ACC112 (cell line): Measurements from ENCODE around the gene AIFM2.
"Not testable (repeated sequence)": the region's sequence is repeated elsewhere in the genome, so short reads cannot be mapped to it uniquely, and the experiment has no call there.

ENCODE experiments used
- H2AFZ ChIP-seq: fragments of 200-600 bp; sonication (generic); one replicate; pipeline ENCODE4 v1.6.0; 2017; ENCODE audit warnings: antibody characterized with exemption, low read length; ENCODE audit not compliant: unreplicated experiment
- H3K27ac ChIP-seq: fragments of 200-600 bp; sonication (generic); 2 replicates; pipeline ENCODE4 v1.5.1; 2014; ENCODE audit warnings: low read depth, mild to moderate bottlenecking, antibody characterized with exemption, low read length, moderate library complexity
- H3K27me3 ChIP-seq: fragments of 200-600 bp; sonication (generic); 2 replicates; pipeline ENCODE4 v1.6.1; 2014; ENCODE audit warnings: mild to moderate bottlenecking, antibody characterized with exemption, low read length, moderate library complexity, mixed read lengths; ENCODE audit not compliant: insufficient read depth
- H3K36me3 ChIP-seq: fragments of 200-600 bp; sonication (generic); 2 replicates; pipeline ENCODE4 v1.6.1; 2016; ENCODE audit warnings: mild to moderate bottlenecking, antibody characterized with exemption, low read length, moderate library complexity, mixed read lengths; ENCODE audit not compliant: insufficient read depth
- H3K4me1 ChIP-seq: fragments of 200-600 bp; sonication (generic); one replicate; pipeline ENCODE4 v1.6.1; 2016; ENCODE audit warnings: low read length, mixed read lengths; ENCODE audit not compliant: insufficient read depth, unreplicated experiment, control insufficient read depth
- H3K4me3 ChIP-seq: fragments of 200-600 bp; sonication (generic); 2 replicates; pipeline ENCODE4 v1.5.1; 2014; ENCODE audit warnings: mild to moderate bottlenecking, low read depth, low read length
- H3K79me2 ChIP-seq: fragments of 200-600 bp; sonication (generic); one replicate; pipeline ENCODE4 v1.6.0; 2016; ENCODE audit warnings: low read length; ENCODE audit not compliant: control insufficient read depth, unreplicated experiment, insufficient read depth

Gene AIFM2

DNA sequence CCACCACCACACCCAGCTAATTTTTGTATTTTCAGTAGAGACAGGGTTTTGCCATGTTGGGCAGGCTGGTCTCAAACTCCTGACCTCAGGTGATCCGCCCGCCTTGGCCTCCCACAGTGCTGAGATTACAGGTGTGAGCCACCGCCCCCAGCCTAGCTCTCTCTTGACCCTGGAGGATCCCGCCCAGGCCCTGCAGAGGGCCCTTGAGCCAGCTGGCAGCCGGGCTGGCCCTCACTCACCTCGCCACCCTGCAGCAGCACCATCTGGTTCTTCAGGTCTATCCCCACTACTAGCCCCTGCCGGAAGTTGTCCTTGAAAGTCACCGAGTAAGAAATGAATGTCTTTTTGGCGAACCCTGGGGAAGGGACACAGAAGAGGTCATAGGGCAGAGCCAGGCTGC lies 9.5 kb downstream of the AIFM2 start:
- H3K27ac ChIP-seq, H3K4me1 ChIP-seq, H3K4me3 ChIP-seq, H2AFZ ChIP-seq, H3K27me3 ChIP-seq: not testable (repeated sequence)
- Histone ChIP-seq H3K36me3 (peaks cover 16% of the 10 kb centered on the region), H3K79me2 (peaks cover 14% of the 10 kb centered on the region)

GRCh38 chr10:70122742-70123141 lies 9.9 kb downstream of the AIFM2 start:
- H3K79me2 ChIP-seq: peaks cover 14% of the 10 kb centered on the region
- peaks cover 16% of the 10 kb centered on the region for H3K36me3 ChIP-seq
- no peaks in the 10 kb centered on the region for H3K27me3 ChIP-seq
- H3K27ac ChIP-seq: no peak overlapping the region
- peaks cover 8% of the 10 kb centered on the region for H3K4me1 ChIP-seq
- no peak overlapping the region for H3K4me3 ChIP-seq
- H2AFZ ChIP-seq: no peak overlapping the region

DNA sequence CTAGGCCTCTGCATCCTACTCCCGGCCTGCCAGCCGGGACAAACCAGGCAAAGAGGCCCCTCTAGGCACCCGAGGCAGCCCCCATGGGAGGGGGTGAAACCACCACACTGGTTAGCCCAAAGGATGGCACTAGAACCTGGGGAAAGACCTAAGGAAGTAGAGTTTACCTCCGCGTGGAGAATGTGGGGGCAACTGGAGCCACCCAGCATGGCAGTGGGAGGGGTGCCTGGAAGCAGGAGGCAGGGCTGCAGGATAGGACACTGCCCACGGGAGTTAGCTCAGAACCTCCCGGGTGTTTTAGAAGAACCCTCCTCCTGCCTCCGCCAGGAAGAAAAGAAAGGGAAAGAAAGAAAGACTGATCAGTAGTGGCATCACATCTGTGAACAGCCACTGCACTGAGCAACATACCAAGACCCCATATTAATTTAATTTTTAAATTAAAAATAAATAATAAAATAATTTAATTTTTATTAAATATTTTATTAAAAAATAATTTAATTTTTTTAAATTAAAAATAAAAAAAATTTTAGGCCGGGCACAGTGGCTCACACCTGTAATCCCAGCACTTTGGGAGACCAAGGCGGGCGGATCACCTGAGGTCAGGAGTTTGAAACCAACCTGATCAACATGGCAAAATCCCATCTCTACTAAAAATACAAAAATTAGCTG lies 11.2 kb downstream of the AIFM2 start:
- H3K27me3 ChIP-seq: no peaks in the 10 kb centered on the region
- peaks cover 8% of the 10 kb centered on the region for H3K4me1 ChIP-seq
- H2AFZ ChIP-seq: no peak overlapping the region
- peaks cover 16% of the 10 kb centered on the region for H3K36me3 ChIP-seq
- no peak overlapping the region for H3K27ac ChIP-seq
- H3K4me3 ChIP-seq: no peak overlapping the region
- H3K79me2 ChIP-seq: peaks cover 3% of the 10 kb centered on the region

DNA sequence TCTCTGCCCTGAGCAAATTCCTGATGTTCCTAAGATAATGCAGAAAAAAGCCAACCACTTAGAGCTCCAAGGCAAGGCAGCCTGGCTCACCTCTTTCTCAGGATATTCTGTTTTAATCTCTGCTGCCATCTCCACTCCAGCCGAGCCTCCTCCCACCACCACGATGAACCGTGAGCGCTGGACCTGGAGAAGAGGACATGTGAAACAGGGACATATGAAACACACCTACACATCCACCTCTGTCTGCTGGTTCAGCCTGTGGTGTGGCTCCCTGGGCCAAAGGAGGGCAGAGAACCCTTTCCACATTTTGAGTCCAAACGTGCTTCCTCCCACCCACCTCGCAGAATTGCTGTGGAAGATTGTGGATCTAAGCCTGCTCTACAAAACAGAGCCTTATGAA lies 12.2 kb downstream of the AIFM2 start:
- Histone ChIP-seq H3K4me1 (peaks cover 8% of the 10 kb centered on the region), H3K27me3 (no peaks in the 10 kb centered on the region), H3K79me2 (no peaks in the 10 kb centered on the region), H3K36me3 (peaks cover 16% of the 10 kb centered on the region), H3K4me3 (no peak overlapping the region), H3K27ac (no peak overlapping the region), H2AFZ (no peak overlapping the region)

DNA sequence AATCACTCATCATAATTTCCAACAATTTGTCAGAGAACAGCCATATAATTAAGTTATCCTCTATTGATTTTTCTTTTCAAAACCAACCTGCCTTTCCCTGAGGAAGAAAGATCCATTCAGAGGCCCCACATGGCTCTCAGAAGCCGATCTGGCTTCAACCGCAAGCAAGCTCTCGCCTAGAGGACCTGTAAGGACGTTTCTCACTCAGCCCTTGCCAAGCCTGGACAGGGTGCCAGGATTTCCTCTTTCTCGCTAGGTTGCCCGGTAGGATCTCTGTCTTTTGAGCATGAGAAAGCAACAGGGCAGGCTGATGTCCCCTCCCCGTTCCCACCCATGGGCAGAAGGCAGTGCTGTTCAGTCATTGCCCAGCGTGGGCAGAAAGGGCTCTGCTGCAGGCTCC lies 13.0 kb downstream of the AIFM2 start:
- H3K4me1 ChIP-seq: peaks cover 5% of the 10 kb centered on the region
- H3K79me2 ChIP-seq: no peaks in the 10 kb centered on the region
- H3K27me3 ChIP-seq: no peaks in the 10 kb centered on the region
- peaks cover 12% of the 10 kb centered on the region for H3K36me3 ChIP-seq
- no peak overlapping the region for H2AFZ ChIP-seq
- H3K27ac ChIP-seq: no peak overlapping the region
- H3K4me3 ChIP-seq: no peak overlapping the region

DNA sequence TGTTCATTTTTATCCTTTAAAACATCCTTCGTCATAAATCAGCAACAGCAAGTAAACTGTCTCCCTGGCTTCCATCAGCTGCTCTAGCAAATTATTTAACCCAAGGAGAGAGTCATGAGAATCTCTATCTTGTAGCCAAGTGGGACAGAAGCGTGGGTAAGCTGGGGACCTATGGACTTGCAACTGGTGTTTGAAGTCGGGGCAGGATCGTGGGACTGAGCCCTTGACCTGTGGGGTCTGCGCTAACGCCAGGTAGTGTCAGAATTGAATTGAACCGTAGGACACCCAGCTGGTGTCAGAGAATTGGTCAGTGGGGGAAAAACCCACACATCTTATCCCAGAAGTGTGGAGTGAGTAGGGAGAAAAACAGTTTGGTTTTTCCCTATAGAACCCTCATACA lies 13.4 kb downstream of the AIFM2 start:
- no peaks in the 10 kb centered on the region for H3K27me3 ChIP-seq
- no peak overlapping the region for H3K27ac ChIP-seq
- no peak overlapping the region for H3K4me3 ChIP-seq
- no peaks in the 10 kb centered on the region for H3K79me2 ChIP-seq
- H2AFZ ChIP-seq: no peak overlapping the region
- peaks cover under 1% of the 10 kb centered on the region for H3K4me1 ChIP-seq
- H3K36me3 ChIP-seq: peaks cover 8% of the 10 kb centered on the region

DNA sequence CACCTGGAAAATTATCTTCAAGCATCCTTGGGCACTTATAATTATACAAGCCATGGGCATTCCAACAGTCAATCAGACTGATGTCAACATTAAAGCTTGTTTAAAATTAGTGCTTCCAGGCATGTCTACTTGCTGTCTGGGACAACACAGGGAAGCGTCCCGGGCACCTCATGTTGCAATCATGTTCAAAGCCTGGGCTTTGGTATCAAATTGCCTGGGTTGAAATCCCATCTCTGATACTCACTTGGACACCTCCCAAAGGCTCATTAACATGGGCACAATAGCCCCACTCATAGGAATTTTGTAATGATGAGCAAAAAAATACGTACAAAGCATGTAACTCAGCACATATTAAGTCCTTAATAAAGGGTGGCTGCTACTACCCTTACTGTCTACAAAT lies 14.4 kb downstream of the AIFM2 start:
- Histone ChIP-seq H3K36me3 (peaks cover 8% of the 10 kb centered on the region; the same call in 1 of the 2 replicates), H3K27me3 (no peaks in the 10 kb centered on the region), H3K4me1 (no peaks in the 10 kb centered on the region), H3K27ac (no peak overlapping the region), H3K79me2 (no peaks in the 10 kb centered on the region), H2AFZ (no peak overlapping the region), H3K4me3 (no peak overlapping the region)

GRCh38 chr10:70117646-70118045 lies 15.0 kb downstream of the AIFM2 start:
- Histone ChIP-seq H3K4me3 (no peak overlapping the region), H2AFZ (no peak overlapping the region), H3K79me2 (no peaks in the 10 kb centered on the region), H3K36me3 (peaks cover 8% of the 10 kb centered on the region; the same call in 1 of the 2 replicates), H3K4me1 (no peaks in the 10 kb centered on the region), H3K27ac (no peak overlapping the region), H3K27me3 (no peaks in the 10 kb centered on the region)

DNA sequence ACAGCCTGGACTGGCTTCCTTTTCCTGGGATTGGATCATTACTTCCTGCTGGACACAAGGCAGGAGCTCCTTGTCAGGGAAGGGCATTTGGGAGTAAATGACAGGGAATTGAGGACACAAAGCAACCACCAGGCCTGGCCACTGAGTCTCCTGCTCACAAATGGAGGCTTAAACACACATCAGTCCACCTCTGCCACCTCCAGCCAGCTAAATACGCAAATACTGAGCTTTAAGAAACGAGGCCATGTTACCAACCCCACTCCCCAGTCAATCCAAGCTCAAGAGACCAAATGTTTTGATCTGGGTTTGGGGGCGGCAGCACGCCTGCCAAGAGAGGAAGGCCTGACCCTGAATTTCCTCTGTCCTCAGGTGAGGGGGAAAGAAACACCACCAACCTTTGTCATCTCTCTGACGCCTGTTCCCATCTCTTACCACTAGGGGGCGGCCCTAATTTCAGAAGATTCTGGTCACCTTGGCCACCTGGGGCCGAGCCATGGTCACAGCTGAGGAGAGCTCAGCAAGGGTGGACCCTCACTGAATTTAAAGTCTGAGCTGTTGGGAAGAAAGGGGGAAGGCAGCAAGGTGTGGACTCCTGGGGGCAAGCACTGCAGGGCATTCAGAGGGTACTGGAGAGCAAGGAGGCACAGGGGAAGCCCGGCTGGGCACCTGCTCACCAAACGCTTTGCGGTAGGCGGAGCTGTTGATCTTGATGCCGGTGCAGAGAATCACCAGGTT lies 16.5 kb downstream of the AIFM2 start:
- no peak overlapping the region for H3K27ac ChIP-seq
- H3K36me3 ChIP-seq: peaks cover 8% of the 10 kb centered on the region; the same call in 1 of the 2 replicates

DNA sequence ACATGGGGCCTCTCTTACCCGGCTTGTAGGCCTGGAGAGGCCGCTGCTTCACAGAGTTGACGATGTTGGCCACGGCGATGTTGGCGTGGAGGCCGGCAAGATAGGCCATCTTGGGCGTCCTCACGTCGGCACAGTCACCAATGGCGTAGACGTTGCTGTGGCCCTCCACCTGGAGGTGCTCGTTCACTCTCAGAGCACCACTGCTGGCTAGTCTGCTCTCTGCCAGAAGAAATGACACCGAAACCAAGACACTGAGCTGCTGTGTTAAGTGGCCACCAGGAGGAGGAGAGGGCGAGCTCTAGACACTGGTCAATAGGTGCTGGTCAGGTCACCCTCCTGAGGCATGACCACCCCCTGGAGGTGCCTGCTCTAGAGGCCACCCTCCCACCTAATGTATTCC lies 17.7 kb downstream of the AIFM2 start:
- H2AFZ ChIP-seq: no peak overlapping the region
- H3K36me3 ChIP-seq: no peaks in the 10 kb centered on the region
- H3K4me1 ChIP-seq: no peaks in the 10 kb centered on the region
- no peaks in the 10 kb centered on the region for H3K27me3 ChIP-seq
- H3K79me2 ChIP-seq: no peaks in the 10 kb centered on the region
- no peak overlapping the region for H3K4me3 ChIP-seq
- H3K27ac ChIP-seq: no peak overlapping the region

More for the DNA sequence above, 16.5 kb downstream of the AIFM2 start:
- no peaks in the 10 kb centered on the region for H3K79me2 ChIP-seq
- H3K4me3 ChIP-seq: no peak overlapping the region
- no peak overlapping the region for H2AFZ ChIP-seq
- no peaks in the 10 kb centered on the region for H3K27me3 ChIP-seq
- no peaks in the 10 kb centered on the region for H3K4me1 ChIP-seq

GRCh38 chr10:70112071-70112470 lies 20.6 kb downstream of the AIFM2 start:
- Histone ChIP-seq H3K79me2 (no peaks in the 10 kb centered on the region), H2AFZ (no peak overlapping the region), H3K36me3 (no peaks in the 10 kb centered on the region)

More at GRCh38 chr10:70112071-70112470, 20.6 kb downstream of the AIFM2 start:
- Histone ChIP-seq H3K27ac (no peak overlapping the region), H3K4me1 (no peaks in the 10 kb centered on the region), H3K4me3 (no peak overlapping the region), H3K27me3 (no peaks in the 10 kb centered on the region)
